ENCODE measurements around the gene DGKZ.

DGKZ gene

DNA sequence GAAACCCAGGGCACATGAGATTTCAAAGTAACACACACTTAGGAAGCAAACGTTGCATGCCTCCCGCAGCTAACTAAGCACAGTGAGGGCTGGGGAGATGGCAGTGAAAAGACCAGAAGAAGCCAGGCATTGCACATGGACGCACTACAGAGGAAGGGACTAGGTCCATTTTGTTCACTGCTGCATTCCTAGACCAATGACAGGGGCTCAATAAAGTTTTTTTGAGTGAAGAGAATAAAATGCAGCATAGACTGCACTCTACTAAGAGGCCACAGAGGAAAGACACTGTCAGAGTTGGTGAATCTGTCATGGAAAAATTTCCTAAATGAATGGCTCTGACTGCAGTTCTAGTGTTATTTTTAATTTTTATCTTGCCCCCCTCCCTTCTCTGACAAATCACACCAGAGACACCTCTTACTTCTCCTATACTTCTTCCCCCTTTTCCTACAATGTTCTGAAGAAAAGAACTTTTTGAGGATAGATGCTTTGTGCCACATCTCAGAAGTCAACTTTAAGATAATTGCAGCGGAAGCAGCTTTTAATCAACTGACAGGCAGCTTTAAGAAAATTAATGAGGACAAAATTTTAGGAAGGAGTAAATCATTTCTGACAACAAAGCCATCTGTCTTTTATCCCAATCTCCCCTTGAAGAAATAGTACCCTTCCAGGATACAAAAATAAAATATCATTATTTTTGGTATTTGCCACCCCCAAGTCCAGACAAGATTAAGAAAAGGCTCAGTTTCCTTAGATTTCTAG, 79.1 kb downstream of the DGKZ start:
- TF ChIP-seq, protein P1, sequence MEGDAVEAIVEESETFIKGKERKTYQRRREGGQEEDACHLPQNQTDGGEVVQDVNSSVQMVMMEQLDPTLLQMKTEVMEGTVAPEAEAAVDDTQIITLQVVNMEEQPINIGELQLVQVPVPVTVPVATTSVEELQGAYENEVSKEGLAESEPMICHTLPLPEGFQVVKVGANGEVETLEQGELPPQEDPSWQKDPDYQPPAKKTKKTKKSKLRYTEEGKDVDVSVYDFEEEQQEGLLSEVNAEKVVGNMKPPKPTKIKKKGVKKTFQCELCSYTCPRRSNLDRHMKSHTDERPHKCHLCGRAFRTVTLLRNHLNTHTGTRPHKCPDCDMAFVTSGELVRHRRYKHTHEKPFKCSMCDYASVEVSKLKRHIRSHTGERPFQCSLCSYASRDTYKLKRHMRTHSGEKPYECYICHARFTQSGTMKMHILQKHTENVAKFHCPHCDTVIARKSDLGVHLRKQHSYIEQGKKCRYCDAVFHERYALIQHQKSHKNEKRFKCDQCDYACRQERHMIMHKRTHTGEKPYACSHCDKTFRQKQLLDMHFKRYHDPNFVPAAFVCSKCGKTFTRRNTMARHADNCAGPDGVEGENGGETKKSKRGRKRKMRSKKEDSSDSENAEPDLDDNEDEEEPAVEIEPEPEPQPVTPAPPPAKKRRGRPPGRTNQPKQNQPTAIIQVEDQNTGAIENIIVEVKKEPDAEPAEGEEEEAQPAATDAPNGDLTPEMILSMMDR (conservative IDR thresholded peaks at IDR 0.05; ENCODE audit: low read depth, low read length): no peak
- H3K4me3 ChIP-seq (ENCODE audit: low read depth, low read length): no peak overlapping the region
- DNase-seq (ENCODE audit: low read depth): no peak

DNA sequence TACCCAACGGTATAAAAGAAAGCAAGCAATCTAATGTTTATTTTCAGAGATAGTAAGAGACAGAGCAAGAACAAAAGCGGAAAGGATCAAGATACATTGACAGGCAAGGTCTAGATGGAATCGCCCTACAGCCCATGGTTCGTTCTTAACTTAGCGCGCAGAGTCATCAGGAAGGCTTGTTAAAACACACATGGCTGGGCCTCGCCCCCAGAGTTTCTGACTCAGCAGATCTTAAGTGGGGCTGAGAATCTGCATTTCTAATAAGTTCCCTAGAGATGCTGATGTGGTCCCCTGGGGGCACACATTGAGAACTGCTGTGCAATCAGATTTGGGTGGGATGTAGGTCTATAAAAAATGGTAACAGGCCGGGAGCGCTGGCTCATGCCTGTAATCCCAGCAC, 80.1 kb downstream of the DGKZ start:
- H3K4me3 ChIP-seq (ENCODE audit: low read depth, low read length): no peak overlapping the region
- TF ChIP-seq, protein P1 (conservative IDR thresholded peaks at IDR 0.05; ENCODE audit: low read depth, low read length): no peak
- no peak for DNase-seq (ENCODE audit: low read depth)

DNA sequence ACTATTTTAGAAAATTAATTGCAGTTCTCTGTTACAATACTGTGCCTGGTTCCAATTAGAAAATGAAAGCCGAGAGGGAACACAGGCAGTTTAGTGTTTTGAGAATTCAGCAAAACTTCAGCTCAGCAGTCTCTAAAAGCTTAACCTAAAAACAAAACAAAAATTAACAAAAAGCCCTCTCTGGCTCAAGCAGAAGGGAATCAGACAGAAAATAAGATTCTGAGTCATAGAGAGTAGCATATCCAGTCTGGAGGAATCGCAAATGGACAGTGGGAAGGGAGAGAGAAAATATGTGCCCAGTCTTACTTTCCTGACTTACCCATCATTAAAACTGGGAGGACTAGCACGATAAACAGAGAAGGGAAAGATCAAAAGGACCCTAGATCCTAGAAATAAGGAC, 82.5 kb downstream of the DGKZ start:
- no peak overlapping the region for H3K4me3 ChIP-seq (ENCODE audit: low read depth, low read length)
- DNase-seq (ENCODE audit: low read depth): no peak
- TF ChIP-seq, protein P1 (conservative IDR thresholded peaks at IDR 0.05; ENCODE audit: low read depth, low read length): no peak

All from choroid plexus epithelial cell (primary cell).